ENCODE measurements around the gene COL8A2.

DNA sequence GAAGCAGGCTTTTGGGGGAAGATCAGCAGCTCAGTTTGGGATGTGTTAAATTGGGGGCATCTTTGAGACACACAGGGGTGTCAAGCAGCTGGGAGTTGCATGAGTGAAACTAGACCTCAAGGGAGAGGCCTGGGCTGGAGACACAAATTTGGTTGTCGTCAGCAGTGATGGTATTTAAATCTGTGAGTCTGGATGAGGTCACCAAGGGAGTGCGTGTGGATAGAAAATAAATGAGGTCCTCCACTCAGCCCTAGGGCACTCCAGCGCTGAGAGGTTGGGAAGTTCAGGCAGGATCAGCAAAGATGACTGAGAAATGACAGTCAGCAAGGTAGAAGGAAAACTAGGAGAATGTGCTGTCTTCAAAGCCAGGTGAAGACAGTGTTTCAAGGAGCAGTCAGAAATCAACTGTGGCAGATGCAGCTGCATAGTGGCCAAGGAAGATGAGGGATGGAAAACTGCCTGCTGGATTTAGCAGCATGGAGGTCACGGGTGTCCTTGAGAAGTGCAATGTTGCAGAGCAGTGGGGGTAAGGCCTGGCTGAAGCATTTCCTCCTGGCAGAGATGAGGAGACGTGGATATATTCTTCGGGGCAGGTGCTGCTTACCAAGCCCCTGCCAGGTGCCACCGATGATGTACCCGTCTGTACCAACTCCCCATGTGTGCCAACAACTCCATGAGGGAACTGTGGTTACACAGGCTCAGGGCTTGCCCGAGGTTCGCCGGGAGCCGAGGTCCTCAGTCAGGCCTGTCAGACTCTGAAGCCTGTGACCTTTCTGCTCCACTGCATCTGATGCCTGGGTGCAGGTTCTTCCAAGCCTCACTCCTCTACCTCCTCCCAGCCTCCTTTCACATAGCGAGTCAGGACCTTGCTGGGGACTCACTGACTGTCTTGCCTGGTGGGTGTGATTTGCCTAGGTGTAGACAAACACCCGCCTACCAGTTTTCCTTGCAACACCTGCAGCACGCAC is 42.2 kb upstream of the COL8A2 start:
- TF ChIP-seq, protein P1, sequence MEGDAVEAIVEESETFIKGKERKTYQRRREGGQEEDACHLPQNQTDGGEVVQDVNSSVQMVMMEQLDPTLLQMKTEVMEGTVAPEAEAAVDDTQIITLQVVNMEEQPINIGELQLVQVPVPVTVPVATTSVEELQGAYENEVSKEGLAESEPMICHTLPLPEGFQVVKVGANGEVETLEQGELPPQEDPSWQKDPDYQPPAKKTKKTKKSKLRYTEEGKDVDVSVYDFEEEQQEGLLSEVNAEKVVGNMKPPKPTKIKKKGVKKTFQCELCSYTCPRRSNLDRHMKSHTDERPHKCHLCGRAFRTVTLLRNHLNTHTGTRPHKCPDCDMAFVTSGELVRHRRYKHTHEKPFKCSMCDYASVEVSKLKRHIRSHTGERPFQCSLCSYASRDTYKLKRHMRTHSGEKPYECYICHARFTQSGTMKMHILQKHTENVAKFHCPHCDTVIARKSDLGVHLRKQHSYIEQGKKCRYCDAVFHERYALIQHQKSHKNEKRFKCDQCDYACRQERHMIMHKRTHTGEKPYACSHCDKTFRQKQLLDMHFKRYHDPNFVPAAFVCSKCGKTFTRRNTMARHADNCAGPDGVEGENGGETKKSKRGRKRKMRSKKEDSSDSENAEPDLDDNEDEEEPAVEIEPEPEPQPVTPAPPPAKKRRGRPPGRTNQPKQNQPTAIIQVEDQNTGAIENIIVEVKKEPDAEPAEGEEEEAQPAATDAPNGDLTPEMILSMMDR (IDR thresholded peaks at IDR 0.05): no peak
- TF ChIP-seq POLR2A (IDR thresholded peaks at IDR 0.05): no peak

Measured in body of pancreas (tissue), 4 donors.